ENCODE data around the gene MACROD2.
"Not testable (repeated sequence)": the region's sequence is repeated elsewhere in the genome, so short reads cannot be mapped to it uniquely, and the experiment has no call there.

The MACROD2 gene

GRCh38 chr20:15154070-15154469 lies 1158.8 kb downstream of the MACROD2 start:
- no peak for DNase-seq

GRCh38 chr20:15155848-15156401 lies 1160.6 kb downstream of the MACROD2 start:
- DNase-seq = no peak

- DNase-seq = no peak
These were observed 1163.2 kb downstream of the MACROD2 start for GRCh38 chr20:15158533-15158932.

DNA sequence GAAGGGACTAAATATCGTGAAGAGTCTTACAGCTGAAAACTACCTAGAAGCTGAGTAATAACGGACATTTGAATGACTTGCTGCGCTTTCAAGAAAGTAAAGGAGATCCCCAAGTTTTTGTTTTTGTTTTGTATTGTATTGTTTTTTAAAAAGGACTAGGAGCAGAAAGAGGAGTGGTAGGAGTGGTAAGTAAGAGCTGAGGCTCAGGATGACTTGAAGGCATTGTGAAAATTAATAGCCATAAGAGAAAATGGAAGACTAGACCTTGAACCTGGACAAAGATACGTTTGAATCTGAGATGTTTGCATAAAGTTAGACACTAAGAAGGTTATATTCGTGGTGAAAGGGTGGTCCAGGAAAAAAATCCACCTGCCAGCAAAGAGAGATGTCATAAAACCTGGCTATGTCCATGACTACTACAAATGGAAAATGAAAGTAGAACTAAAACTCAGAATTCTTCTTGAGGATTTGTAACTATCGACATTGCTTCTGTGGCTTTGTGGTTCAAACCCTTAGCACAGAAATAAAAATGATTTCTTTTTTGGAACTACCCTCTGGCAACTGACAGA lies 1166.8 kb downstream of the MACROD2 start:
- no peak for DNase-seq

- no peak for DNase-seq
These were observed 1168.3 kb downstream of the MACROD2 start for GRCh38 chr20:15163632-15164031.

GRCh38 chr20:15164726-15165125 lies 1169.4 kb downstream of the MACROD2 start:
- no peak for DNase-seq

GRCh38 chr20:15166744-15167143 lies 1171.4 kb downstream of the MACROD2 start:
- no peak for DNase-seq

DNA sequence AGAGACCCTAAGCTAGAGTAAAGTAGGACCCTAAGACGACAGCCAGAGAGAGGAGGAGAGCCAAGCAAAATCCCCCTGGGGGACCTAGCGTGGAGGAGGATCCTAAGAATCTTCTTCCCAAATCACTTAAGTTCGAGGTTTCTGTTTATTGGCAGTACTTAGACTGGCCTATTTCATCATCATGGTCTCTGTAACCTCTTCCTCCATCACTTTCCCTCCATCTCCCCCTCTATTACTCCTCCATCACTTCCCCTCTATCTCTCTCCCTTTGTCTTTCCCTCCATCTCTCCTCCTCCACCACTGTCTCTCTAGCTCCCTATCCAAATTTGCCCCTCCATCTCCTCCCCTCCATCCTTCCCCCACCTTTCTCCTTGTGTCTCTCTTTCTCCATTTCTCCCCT lies 1175.7 kb downstream of the MACROD2 start:
- DNase-seq = no peak

- DNase-seq = no peak
These were observed 1181.6 kb downstream of the MACROD2 start for GRCh38 chr20:15176929-15177328.

DNA sequence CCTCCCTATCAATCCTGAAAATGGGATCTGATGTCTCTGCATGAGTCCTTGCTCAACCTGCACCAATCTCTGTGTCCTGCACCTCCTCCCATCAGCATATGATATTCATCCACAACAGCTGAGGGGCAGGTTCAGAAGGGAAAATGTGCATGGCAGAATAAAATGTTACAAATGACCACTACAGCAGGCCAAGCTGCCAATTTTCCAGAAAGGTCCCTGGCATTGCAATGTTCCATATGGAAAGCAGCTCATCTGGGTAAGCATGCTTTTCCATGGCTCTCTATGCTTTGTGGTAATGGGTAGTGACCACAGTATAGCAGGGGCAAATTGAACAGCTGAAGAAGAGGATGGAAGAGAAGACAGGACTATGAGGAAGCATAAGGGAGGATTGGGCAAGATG lies 1183.3 kb downstream of the MACROD2 start:
- DNase-seq = no peak

- no peak for DNase-seq
These were observed 1184.1 kb downstream of the MACROD2 start for GRCh38 chr20:15179381-15179780.

DNA sequence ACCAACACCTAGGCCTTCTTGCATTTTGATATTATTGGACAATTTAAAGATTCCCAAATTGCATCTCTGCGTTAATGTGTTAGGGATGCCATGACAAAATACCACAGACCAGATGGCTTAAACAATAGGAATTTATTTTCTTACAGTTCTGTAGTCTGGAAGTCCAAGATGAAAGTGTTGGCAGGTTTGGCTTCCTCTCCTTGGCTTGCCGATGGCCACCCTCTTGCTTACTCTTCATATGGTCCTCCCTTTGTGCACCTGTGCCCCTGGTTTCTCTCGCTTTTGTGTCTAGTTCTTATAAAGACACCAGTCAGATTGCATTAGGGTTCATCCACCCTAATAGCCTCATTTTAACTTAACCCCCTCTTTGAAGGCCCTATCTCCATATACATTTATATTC lies 1184.5 kb downstream of the MACROD2 start:
- no peak for DNase-seq

- no peak for DNase-seq
These were observed 1190.0 kb downstream of the MACROD2 start for GRCh38 chr20:15185322-15185721.

- no peak for DNase-seq
These were observed 1190.6 kb downstream of the MACROD2 start for GRCh38 chr20:15185913-15186312.

GRCh38 chr20:15187612-15188011 lies 1192.3 kb downstream of the MACROD2 start:
- no peak for DNase-seq

DNA sequence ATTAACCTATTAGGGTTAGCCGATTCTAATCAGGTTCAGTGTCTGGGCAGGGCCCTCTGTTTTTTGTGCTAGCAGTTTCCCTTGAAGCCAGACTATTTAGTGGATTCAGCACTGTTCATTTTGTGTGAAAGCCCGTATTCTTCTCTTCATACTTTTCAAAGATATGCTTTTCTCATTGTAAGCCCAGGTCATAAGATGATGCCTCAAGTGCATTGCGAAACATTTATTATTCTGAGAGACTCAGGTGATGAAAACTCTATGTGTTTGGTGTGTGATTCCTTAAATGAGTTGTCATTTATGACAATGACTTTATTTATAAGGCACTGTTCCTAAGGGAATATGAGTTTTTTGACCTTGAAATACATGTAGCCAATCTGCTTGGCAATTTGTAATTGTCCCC lies 1193.1 kb downstream of the MACROD2 start:
- no peak for DNase-seq

GRCh38 chr20:15191082-15191723 lies 1195.9 kb downstream of the MACROD2 start:
- DNase-seq = no peak

DNA sequence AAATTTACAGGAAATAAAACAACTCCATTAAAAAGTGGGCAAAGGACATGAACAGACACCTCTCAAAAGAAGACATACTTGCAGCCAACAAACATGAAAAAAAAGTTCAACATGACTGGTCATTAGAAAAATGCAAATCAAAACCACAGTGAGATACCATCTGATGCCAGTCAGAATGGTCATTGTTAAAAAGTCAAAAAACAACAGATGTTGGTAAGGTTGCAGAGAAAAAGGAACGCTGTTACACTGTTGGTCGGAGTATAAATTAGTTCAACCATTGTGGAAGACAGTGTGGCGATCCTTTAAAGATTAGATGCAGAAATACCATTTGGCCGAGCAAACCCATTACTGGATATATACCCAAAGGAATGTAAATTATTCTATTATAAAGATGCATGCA lies 1200.1 kb downstream of the MACROD2 start:
- no peak for DNase-seq

DNA sequence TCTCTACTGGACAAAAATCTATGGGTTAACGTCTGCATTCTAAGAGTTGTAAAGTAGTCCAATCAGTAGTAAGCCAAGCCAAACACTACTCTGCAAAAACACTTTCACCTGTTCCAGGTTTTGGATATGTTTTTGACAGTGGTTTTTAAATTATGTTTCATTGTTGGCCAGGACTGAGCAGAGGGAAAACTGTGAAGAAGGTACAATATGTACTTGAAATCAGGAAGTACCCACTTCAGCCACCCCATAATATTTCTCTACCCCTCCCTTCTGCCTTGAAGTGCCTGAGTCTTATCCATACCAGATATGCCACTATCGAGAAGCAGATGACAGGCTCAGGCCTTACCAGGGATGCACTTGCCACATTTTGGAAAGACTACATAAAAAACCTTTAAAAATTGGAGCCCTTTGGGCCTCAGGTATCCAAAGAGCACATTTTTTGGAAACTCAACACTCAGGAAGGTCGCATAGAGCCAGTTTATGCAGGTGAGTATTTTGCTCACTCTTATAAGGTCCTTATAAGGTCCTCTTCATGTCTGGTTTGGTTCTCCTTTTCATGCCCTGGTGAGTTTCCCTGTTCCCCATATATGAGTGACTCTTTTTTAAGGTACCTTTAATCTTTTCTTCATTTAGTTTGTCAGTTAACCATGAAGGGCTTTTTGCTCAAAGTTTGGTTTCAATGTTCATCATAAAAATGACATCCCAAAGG lies 1201.4 kb downstream of the MACROD2 start:
- no peak for DNase-seq

DNA sequence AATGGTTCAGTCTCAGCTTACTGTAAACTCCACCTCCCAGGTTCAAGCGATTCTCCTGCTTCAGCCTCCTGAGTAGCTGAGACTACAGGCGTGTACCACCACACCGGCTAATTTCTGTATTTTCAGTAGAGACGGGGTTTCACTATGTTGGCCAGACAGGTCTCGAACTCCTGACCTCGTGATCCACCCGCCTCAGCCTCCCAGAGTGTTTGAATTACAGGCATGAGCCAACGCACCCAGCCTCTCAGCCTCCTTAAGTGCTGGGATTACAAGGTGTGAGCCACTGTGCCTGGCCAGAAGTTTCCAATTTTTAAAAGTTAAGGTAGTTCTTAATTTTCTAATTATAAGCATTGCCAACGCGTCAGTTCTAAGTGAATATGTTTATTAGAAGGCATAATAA lies 1202.7 kb downstream of the MACROD2 start:
- DNase-seq = not testable (repeated sequence)

- no peak for DNase-seq
These were observed 1204.4 kb downstream of the MACROD2 start for GRCh38 chr20:15199698-15200097.

DNA sequence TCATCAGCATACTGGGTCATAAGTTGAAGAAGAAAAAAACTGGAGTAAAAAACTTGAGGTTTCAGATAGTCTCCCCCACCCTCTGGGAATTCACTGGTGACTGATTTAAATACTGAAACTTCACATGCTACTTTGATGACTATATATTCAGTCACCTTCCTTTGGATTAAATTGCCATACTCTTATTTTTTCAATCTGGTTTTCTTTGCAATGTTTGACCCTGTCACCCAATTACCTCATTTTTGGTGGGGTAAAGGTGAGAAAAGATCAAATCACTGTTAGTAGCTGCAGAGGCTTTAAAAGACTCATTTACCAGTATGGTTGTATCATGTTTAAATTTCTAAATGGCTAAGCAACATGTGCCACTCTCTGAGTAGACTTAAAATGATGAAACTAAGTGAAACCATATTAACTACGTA lies 1204.8 kb downstream of the MACROD2 start:
- DNase-seq = no peak

DNA sequence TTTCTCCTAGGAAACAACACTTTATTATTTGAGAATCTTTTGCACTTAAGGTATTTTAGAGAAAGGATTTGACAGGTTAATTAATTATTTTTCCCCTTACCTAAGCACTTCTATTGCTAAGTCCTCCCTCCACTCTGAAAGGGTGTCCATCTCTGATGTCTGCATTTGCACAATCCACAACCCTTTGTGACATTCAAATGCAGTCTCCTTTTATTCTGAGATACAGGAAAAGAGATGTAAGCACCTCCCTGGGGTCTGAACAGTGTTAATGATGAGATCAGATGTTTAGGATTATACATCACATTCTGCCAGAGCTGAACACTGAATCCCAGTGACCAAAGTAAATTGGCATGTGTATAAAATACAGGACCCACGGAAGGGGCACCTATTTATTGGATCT lies 1206.3 kb downstream of the MACROD2 start:
- DNase-seq = no peak

DNA sequence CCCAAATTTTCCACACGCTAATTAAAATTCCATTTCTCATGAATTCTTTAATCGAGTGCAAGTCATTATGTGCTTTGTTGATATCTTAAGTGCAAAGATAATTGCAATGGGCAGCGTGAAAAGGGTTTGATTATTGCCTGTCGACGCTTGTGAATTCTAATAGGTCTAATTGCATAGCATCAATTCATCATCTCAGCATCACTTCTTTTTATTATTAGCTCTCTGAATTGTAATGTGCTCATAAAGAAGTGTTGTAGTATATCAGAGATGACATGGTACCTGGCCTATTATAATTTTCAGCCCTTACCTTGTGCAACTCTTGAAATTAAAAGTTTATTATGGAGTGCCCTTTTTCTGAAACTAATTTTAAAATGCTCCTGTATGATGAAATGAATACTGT lies 1208.9 kb downstream of the MACROD2 start:
- no peak for DNase-seq

Measured in midbrain (tissue), 1 donor.